Upper lobe of right lung (tissue), 1 donor: Measurements from ENCODE around the gene SOWAHB. TPM values are rescaled to one million over a fixed set of nuclear protein-coding genes. Genes with fewer than 3 reads are reported as not detected.

ENCODE experiments used
- ATAC-seq: fragments of 200-7000 bp; cut with Tn5 transposase; one replicate; pipeline ENCODE4 v1.9.1; 2020; ENCODE audit warnings: mild to moderate bottlenecking, moderate library complexity
- DNase-seq: peaks from one replicate; pipeline ENCODE4 v3.0.0-alpha.2; 2020
- H3K27ac ChIP-seq: fragments of 200-600 bp; one replicate; pipeline ENCODE4 v1.8.0; 2022
- H3K27me3 ChIP-seq: fragments of 200-600 bp; one replicate; pipeline ENCODE4 v1.8.0; 2022; ENCODE audit warnings: mild to moderate bottlenecking
- H3K36me3 ChIP-seq: fragments of 200-600 bp; one replicate; pipeline ENCODE4 v1.8.0; 2022
- H3K4me1 ChIP-seq: fragments of 200-600 bp; one replicate; pipeline ENCODE4 v1.8.0; 2022
- H3K4me3 ChIP-seq: fragments of 200-600 bp; one replicate; pipeline ENCODE4 v1.8.0; 2022; ENCODE audit warnings: mild to moderate bottlenecking
- H3K9me3 ChIP-seq: fragments of 200-600 bp; one replicate; pipeline ENCODE4 v1.8.0; 2022
- CTCF ChIP-seq: fragments of 200-600 bp; IDR thresholded peaks from one replicate; pipeline ENCODE4 v1.8.0; 2022; ENCODE audit warnings: antibody characterized with exemption
- intact Hi-C: fragments of 100-400 bp; cut with DNase I; formaldehyde crosslinking; loops from one replicate; pipeline ENCODE4 v1.11.0; 2022
- total RNA-seq: library from RNA; stranded (reverse); fragmentation: NEBNext Ultra II Directional; extraction: Animal tissue kit (Norgen Biotek cat#: 25700); gene quantifications from one replicate; pipeline ENCODE4 v1.2.1, GENCODE V29; 2021
- donor health status: DM: no; HTN: yes; CAD: no; lungs with severe emphysema.

The SOWAHB gene
- total RNA-seq, 1 donor from 2014 or later: 2.5 TPM

DNA sequence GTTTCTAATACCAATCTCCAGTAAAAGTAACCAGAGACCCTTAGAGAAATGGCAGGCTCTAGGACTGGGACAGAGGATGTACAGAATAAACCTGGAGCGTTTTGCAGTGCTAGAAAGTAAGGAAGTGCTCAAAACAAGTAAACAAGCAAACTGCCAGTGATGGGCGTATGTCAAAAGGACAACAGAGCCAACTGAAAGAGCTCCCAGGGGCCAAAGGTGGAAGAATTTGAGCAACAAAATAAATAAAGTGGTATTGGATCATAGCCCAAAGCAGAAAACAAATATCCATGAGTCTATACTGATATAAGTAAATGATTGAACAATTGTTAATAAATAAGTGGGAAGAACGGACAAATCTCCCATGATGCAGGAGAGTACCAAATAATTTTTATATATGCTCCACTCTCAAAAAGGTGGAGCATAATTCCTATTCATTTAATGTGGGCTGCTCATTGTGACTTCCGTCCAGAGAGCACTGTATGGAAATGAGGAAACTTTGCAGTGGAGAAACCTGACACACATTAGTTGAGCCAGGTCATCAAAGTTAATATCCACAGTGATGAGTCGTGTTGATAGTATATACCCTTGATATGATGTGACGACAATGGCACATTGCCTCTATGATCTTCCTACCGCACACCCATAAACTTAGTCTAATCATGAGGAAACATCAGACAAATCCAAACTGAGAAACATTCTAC lies 33.8 kb upstream of the SOWAHB start:
- TF ChIP-seq CTCF: no peak
- Histone ChIP-seq H3K4me3 (no peak overlapping the region), H3K36me3 (no peaks in the 10 kb centered on the region), H3K4me1 (no peaks in the 10 kb centered on the region), H3K27me3 (no peaks in the 10 kb centered on the region), H3K9me3 (no peaks in the 10 kb centered on the region), H3K27ac (no peak overlapping the region)
- intact Hi-C loops: no loop called here
- DNase-seq: no peak
- no peak for ATAC-seq

- TF ChIP-seq CTCF: no peak
- Histone ChIP-seq H3K36me3 (no peaks in the 10 kb centered on the region), H3K27ac (no peak overlapping the region), H3K9me3 (no peaks in the 10 kb centered on the region), H3K4me3 (no peak overlapping the region), H3K4me1 (no peaks in the 10 kb centered on the region), H3K27me3 (no peaks in the 10 kb centered on the region)
- DNase-seq: no peak
- intact Hi-C loops: no loop called here
- no peak for ATAC-seq
Observed at GRCh38 chr4:76931087-76931486, 33.1 kb upstream of the SOWAHB start.

DNA sequence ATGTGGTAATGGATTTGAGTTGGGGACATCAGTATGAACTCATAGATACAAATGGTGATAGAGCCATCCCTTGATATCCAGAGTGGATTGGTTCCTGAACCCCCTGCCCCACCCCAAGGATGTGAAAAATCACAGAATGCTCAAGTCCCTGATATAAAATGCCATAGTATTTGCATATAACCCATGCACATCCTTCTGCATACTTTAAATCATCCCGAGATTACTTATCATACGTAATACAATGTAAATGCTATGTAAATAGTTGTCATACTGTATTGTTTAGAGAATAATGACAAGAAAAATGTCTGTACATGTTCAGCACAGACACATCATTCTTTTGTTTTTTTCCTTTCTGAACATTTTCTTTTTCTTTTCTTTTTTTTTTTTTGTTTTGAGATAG lies 32.7 kb upstream of the SOWAHB start:
- H3K9me3 ChIP-seq: no peaks in the 10 kb centered on the region
- ATAC-seq (no peak), DNase-seq (no peak)
- no peaks in the 10 kb centered on the region for H3K27me3 ChIP-seq
- intact Hi-C loops: no loop called here
- no peak for TF ChIP-seq CTCF
- H3K4me3 ChIP-seq: no peak overlapping the region
- no peaks in the 10 kb centered on the region for H3K36me3 ChIP-seq
- H3K27ac ChIP-seq: no peak overlapping the region
- no peaks in the 10 kb centered on the region for H3K4me1 ChIP-seq

GRCh38 chr4:76926841-76927240 lies 28.9 kb upstream of the SOWAHB start:
- DNase-seq: no peak
- H3K27ac ChIP-seq: no peak overlapping the region
- H3K9me3 ChIP-seq: no peaks in the 10 kb centered on the region
- no peak for TF ChIP-seq CTCF
- H3K4me1 ChIP-seq: no peaks in the 10 kb centered on the region
- H3K36me3 ChIP-seq: no peaks in the 10 kb centered on the region
- no peaks in the 10 kb centered on the region for H3K27me3 ChIP-seq
- no peak for ATAC-seq
- H3K4me3 ChIP-seq: no peak overlapping the region
- intact Hi-C loops: no loop called here

GRCh38 chr4:76923619-76924357 lies 25.8 kb upstream of the SOWAHB start:
- no peak for TF ChIP-seq CTCF
- intact Hi-C loops: no loop called here
- Histone ChIP-seq H3K27me3 (no peaks in the 10 kb centered on the region), H3K27ac (no peak overlapping the region), H3K36me3 (no peaks in the 10 kb centered on the region), H3K4me3 (no peak overlapping the region), H3K9me3 (no peaks in the 10 kb centered on the region), H3K4me1 (no peaks in the 10 kb centered on the region)
- ATAC-seq (no peak), DNase-seq (no peak)
